ENCODE data around the gene PRR36.

DNA sequence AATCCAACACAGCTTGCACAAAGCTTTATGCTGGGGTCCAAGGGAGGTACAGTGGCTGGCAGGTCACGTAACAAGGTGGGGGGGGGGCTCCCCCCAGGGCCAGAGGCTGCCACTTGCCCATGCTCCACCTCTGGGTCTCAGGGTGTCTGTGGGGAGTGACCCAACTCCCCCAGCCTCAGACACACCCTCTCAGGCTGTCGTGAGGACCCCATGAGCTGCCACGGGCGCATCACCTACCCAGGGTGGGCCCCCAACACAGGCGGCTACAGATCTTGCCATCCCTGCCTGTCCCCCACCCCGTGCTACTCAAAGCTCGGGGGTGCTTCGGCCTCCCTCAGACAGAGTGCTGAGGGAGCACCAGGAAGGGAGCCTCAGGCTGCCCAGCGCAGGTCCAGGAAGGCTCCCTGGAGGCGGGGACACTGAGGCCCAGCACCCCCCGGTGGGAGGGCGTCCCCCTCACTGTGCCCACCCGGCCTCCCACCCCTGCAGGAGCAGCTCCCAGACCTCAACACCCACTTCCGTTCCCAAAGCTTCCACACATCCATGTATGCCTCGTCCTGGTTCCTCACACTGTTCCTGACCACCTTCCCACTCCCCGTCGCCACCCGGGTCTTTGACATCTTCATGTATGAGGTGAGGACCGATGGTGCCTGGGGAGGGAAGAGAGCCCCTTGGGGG is 23.1 kb downstream of the PRR36 start:
- no peak for TF ChIP-seq CTCF (IDR thresholded peaks at IDR 0.05)
- no peak for TF ChIP-seq POLR2A (IDR thresholded peaks at IDR 0.05)

Data from vagina (tissue), 2 donors.